Transverse colon (tissue), 4 donors: Measurements from ENCODE around the gene BRF1. TPM values are rescaled to one million over a fixed set of nuclear protein-coding genes. Genes with fewer than 3 reads are reported as not detected.

Experiments
- DNase-seq: peaks from one replicate; pipeline ENCODE4 v3.0.0-alpha.2; 2019
- H3K27ac ChIP-seq, 4 donors: fragments of 200-600 bp; sonication (generic); 2 replicates each; pipeline ENCODE4 v1.5.1; 2016 to 2018; ENCODE audit warnings: inconsistent platforms in 4 of 4
- H3K27me3 ChIP-seq: fragments of 200-600 bp; sonication (generic); 2 replicates; pipeline ENCODE4 v1.5.1; 2017; ENCODE audit warnings: inconsistent platforms
- H3K36me3 ChIP-seq, 4 donors: fragments of 200-600 bp; sonication (generic); 2 replicates each; pipeline ENCODE4 v1.5.1; 2017 to 2019; ENCODE audit warnings: inconsistent platforms in 4 of 4
- H3K4me1 ChIP-seq, 4 donors: fragments of 200-600 bp; sonication (generic); 2 replicates each; pipeline ENCODE4 v1.5.1; 2017 to 2020; ENCODE audit warnings: inconsistent platforms in 4 of 4
- H3K4me3 ChIP-seq, 4 donors: fragments of 200-600 bp; sonication (generic); 1 replicate in 1 of 4; 2 replicates in 3 of 4; pipeline versions ENCODE4 v1.5.1 to v1.6.1; 2017 to 2019; ENCODE audit warnings: inconsistent platforms in 4 of 4
- H3K9me3 ChIP-seq, 2 donors: fragments of 200-600 bp; sonication (generic); 2 replicates each; pipeline ENCODE4 v1.5.1; 2017 to 2019; ENCODE audit warnings: inconsistent platforms in 2 of 2
- CTCF ChIP-seq, 5 experiments: fragments of 200-600 bp in 3 of 5; fragments of 450-650 bp in 2 of 5; sonication (generic) in 3 of 5; IDR thresholded peaks; 1 replicate in 2 of 5; 2 replicates in 3 of 5; pipeline ENCODE4 v1.5.1; 2016 to 2017; ENCODE audit warnings: antibody characterized with exemption in 5 of 5, inconsistent platforms in 3 of 5, mild to moderate bottlenecking in 2 of 5, moderate library complexity in 1 of 5
- EP300 ChIP-seq: sonication (generic); formaldehyde crosslinking; IDR thresholded peaks from one replicate; pipeline ENCODE4 v1.6.1; 2017; ENCODE audit warnings: antibody characterized with exemption, low read depth
- POLR2A ChIP-seq: fragments of 450-650 bp; IDR thresholded peaks from one replicate; pipeline ENCODE4 v1.6.1; 2016; ENCODE audit warnings: antibody characterized with exemption, mild to moderate bottlenecking, moderate library complexity
- POLR2AphosphoS5 ChIP-seq, 3 donors: sonication (generic); formaldehyde crosslinking; IDR thresholded peaks; one replicate each; pipeline ENCODE4 v1.6.1; 2016; ENCODE audit warnings: antibody characterized with exemption in 3 of 3
- WGBS, 2 donors: methylation state at CpG; one replicate each; pipeline ENCODE4 v1.1.5; 2018; ENCODE audit warnings: low coverage in 1 of 2; 5-methylcytosine and 5-hydroxymethylcytosine counted together
- in situ Hi-C, 4 donors: fragments of 200-750 bp; cut with MboI; loops; one replicate each; pipeline versions ENCODE4 v1.15.0 to v1.15.1; 2017; ENCODE audit warnings: low sequenced_read_pairs in 3 of 4, low pct_ligation_motif_present in 1 of 4, low pct_unique_long_range_greater_than_20kb in 1 of 4
- intact Hi-C: fragments of 100-400 bp; cut with DNase I; formaldehyde crosslinking; loops from one replicate; pipeline ENCODE4 v1.15.1; 2023; ENCODE audit warnings: low total_unique reads
- total RNA-seq, 4 donors: library from RNA; depleted of rRNA; stranded (reverse); fragments of >200 nt; gene quantifications; one replicate each; pipeline ENCODE4 v1.1.0, GENCODE V29; 2016

Gene BRF1
- total RNA-seq, 4 donors from 2014 or later = 36.2 to 93.9 (median 62.6) TPM

DNA sequence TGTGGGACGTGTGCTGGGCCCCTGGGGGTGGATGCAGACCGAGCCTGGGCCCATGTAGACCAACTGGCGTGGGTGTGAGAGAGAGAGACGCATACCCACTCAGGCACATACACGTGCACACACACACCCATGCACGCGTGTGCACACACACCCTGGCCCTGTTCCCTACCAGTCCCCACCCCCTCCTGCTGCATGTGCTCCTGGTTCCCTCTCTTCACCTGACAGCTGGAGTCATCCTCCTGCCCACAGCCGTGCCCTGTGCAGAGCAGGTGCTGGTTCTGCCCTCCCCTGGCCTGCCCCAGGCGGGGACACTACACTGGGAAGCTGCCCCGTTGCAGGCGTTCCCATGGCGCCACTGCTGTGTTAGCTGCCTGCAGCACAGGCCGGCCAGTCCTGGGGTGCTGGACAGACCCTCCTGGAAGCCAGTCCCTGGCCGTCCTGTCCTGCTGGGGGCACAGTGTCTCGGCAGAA is 32.3 kb upstream of the BRF1 start:
- H3K4me1 ChIP-seq = peaks cover 0 to 3% (median 1%) of the 10 kb centered on the region in 4 donors
- H3K9me3 ChIP-seq = no peaks in the 10 kb centered on the region
- in situ Hi-C loops = no loop called here
- H3K27ac ChIP-seq = no peak overlapping the region
- DNase-seq = no peak
- WGBS, 2 donors = 75% methylated on average over 7 of the region's 15 CpGs; no CpG with 5 or more reads in 1 of the 2 donors
- no peak overlapping the region for H3K4me3 ChIP-seq
- intact Hi-C loops = no loop called here
- TF ChIP-seq POLR2AphosphoS5 (IDR thresholded peaks at IDR 0.05) (no peak), POLR2A (no peak), CTCF (IDR thresholded peaks at IDR 0.05) (no peak), EP300 (no peak)
- no peaks in the 10 kb centered on the region for H3K27me3 ChIP-seq
- H3K36me3 ChIP-seq = no peaks in the 10 kb centered on the region

DNA sequence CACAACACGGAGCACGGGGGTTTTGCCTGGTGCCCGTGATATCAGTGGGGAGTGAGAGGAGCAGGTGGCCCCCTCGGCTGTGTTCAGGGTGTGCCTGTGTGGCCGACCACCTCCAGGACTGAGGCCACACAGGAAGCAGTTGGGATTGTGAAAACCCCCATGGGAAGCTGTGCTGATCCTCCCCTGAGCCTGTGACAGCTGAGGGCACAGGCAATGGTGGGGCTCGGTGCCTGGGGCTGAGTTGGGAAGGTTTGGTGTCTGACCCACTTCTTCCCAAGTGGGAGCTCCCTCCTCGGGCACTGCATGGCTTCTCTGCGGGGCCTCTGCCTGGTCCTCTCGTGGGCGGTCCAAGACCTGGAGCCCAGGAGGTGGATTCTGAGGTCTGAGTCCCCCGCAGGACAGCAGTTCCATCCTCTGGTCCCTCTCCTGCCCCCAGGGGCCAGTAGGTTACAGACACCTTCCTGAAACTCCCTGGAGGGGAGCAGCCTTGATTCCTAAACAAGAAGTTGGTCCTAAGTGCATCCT is 31.6 kb upstream of the BRF1 start:
- TF ChIP-seq POLR2AphosphoS5 (IDR thresholded peaks at IDR 0.05) = no peak
- no peak for TF ChIP-seq CTCF (IDR thresholded peaks at IDR 0.05)
- TF ChIP-seq POLR2A = no peak
- no peak for TF ChIP-seq EP300
- in situ Hi-C loops = no loop called here
- Histone ChIP-seq H3K36me3 (no peaks in the 10 kb centered on the region), H3K4me1 (peaks cover 0 to 3% (median 0%) of the 10 kb centered on the region in 4 donors), H3K9me3 (no peaks in the 10 kb centered on the region), H3K27me3 (no peaks in the 10 kb centered on the region), H3K27ac (no peak overlapping the region), H3K4me3 (no peak overlapping the region)
- DNase-seq = no peak
- intact Hi-C loops = no loop called here
- WGBS, 2 donors = 79% methylated on average over 11 of the region's 11 CpGs; no CpG with 5 or more reads in 1 of the 2 donors

- TF ChIP-seq POLR2AphosphoS5 (IDR thresholded peaks at IDR 0.05) (no peak), POLR2A (no peak), EP300 (no peak)
- no peaks in the 10 kb centered on the region for H3K9me3 ChIP-seq
- intact Hi-C loops = no loop called here
Measured at GRCh38 chr14:105331575-105332349, 31.0 kb upstream of the BRF1 start.

DNA sequence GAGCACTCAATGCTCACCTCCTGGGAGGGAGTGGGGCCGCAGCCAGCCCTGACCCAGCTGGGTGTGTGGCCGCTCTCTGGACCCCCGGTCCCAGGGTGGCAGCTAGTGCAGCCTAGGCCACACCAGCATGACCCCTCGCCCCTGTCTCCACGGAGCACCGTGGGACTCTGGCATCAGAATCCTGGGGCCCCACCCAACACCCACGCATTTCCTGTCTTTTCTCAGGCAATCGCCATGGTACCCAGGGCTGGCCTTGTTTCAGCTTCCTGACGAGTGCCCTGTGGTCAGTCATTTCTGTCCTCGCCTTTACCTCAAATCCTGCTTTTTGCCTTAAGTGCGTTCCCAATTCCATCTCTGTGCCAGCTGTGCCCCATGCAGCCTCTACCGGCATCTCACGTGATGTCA is 29.7 kb upstream of the BRF1 start:
- Histone ChIP-seq H3K36me3 (no peaks in the 10 kb centered on the region), H3K9me3 (no peaks in the 10 kb centered on the region), H3K27ac (no peak overlapping the region), H3K4me1 (peaks cover 0 to 3% (median 0%) of the 10 kb centered on the region in 4 donors), H3K4me3 (no peak overlapping the region), H3K27me3 (no peaks in the 10 kb centered on the region)
- no peak for DNase-seq
- WGBS, 2 donors = 61% methylated on average over 13 of the region's 13 CpGs; no CpG with 5 or more reads in 1 of the 2 donors
- in situ Hi-C loops (no loop called here), intact Hi-C loops (no loop called here)
- TF ChIP-seq CTCF (IDR thresholded peaks at IDR 0.05) = no peak
- no peak for TF ChIP-seq POLR2A
- no peak for TF ChIP-seq POLR2AphosphoS5 (IDR thresholded peaks at IDR 0.05)
- TF ChIP-seq EP300 = no peak

More at GRCh38 chr14:105331575-105332349, 31.0 kb upstream of the BRF1 start:
- Histone ChIP-seq H3K4me1 (peaks cover 0 to 3% (median 0%) of the 10 kb centered on the region in 4 donors), H3K27me3 (no peaks in the 10 kb centered on the region), H3K36me3 (no peaks in the 10 kb centered on the region), H3K4me3 (no peak overlapping the region), H3K27ac (peak overlapping the region in 1 of 4 donors; percentile 4)
- 66 to 74% methylated on average over 6 to 8 of the region's 8 CpGs for WGBS, 2 donors
- in situ Hi-C loops = no loop called here
- DNase-seq = no peak
